GM20431 (cell line): ENCODE data around the gene HOXB3.

Experiments
- in situ Hi-C: fragments of 300-500 bp; cut with MseI, MboI; formaldehyde crosslinking; loops from one replicate; pipeline ENCODE4 v1.15.0; 2020; ENCODE audit warnings: low sequenced_read_pairs; ENCODE audit not compliant: unreplicated experiment

HOXB3 gene

GRCh38 chr17:48589831-48590606 lies at the start of gene HOXB3:
TSS of gene HOXB3 (minus strand) at chr17:48590241. CDS start at chr17:48552474, 37,767 bp downstream.
- in situ Hi-C loops: no loop called here

DNA sequence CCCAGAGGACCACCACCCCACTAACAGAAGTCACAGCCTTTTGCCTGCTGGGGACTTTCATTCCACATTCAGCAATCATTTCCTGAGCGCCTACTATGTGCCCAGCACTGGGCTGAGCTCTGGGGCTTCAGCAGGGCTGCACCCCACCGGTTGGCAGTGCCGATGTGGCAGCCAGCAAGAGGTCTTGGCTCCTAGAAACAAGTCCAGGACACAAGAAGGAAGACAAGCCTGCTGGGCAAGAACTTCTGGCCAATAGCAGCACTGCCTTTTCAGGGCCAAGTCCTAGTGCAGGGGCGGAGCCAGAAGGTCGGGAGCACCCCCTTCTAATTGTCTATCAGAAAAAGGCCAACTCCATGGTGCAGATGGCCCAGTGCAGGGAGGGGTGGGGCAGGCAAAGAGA lies 49.1 kb upstream of the HOXB3 start:
- in situ Hi-C loops: no loop called here

DNA sequence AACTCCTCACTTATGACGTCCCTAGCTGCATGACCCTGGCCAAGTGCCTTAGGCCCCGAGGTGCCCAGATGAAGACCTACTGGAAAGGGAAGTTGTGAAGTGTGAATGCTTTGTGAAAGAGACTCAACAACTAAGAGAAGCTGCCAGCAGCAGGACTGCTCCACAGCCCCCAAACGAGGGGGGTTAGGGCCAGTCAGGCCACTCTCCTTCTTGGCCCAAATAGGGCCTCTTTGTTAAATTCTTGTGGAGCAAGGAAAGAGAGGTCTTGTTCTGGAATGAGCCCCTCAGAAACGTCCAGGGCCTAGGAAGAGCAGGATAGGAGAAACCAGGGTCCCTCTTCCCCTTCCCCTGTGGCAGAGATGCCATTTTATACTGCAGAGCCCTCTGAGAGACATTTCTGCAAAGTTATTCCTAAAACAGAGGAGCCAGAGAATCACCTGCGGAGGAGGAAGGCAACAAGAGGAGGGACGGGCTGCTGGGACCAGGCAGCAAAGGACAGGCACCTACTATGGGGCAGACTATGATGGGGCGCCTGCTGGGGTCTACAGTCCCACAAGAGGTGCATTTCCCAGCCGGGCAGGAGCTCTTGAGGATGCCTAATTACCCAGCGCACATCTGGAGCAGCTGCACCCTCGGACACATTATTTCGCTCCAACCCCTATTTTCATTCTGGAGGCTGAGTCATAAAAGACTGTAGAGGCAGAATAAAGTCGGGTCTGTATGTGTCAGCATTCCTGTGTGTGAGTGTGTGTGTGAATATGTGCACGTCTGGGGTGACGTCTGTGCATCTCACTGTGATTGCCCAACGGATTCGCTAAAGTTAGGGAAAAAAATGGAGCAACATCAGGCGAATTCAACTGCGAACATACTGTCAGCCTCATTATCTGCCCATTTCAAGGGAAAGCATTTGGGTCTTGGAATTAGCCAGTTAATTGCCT lies 47.6 kb upstream of the HOXB3 start:
- in situ Hi-C loops: no loop called here

- in situ Hi-C loops: no loop called here
Measured at GRCh38 chr17:48636177-48637018, 46.4 kb upstream of the HOXB3 start.

GRCh38 chr17:48634493-48635208 lies 44.6 kb upstream of the HOXB3 start:
- in situ Hi-C loops: no loop called here

- in situ Hi-C loops: no loop called here
Measured at GRCh38 chr17:48633266-48633677, 43.2 kb upstream of the HOXB3 start.

DNA sequence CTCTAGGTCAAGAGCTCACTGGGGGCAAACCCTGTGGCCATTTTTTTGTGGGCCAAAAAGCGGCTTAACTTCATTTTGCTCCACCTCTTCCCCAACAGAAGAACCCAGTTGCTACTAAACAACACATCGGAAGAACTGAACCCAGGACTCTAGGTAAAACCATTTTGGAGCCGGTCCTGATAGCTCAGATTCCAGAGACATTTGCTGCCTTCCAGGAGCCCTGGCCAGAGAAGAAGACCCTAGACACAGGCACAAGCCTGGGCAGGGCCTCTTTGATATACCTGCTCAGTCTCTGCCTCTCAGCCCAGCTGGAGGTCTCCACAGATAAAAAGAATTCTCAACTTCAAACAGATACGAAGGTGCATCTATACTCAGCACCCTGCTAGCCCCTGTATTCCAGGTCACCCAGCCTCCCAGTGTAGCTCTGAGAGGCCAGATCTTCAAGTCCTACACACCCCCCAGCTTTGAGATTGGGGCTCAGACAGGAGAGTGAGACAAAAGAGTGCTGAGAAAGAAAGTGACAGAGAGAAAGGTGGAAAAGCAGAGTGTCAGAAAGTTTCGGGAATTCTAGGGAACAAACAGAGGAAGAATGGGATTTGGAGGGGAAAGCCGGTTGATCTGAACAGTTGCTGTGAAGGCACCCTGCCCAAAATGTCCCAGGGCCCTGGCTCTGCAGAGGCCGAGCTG lies 42.7 kb upstream of the HOXB3 start:
- in situ Hi-C loops: no loop called here

DNA sequence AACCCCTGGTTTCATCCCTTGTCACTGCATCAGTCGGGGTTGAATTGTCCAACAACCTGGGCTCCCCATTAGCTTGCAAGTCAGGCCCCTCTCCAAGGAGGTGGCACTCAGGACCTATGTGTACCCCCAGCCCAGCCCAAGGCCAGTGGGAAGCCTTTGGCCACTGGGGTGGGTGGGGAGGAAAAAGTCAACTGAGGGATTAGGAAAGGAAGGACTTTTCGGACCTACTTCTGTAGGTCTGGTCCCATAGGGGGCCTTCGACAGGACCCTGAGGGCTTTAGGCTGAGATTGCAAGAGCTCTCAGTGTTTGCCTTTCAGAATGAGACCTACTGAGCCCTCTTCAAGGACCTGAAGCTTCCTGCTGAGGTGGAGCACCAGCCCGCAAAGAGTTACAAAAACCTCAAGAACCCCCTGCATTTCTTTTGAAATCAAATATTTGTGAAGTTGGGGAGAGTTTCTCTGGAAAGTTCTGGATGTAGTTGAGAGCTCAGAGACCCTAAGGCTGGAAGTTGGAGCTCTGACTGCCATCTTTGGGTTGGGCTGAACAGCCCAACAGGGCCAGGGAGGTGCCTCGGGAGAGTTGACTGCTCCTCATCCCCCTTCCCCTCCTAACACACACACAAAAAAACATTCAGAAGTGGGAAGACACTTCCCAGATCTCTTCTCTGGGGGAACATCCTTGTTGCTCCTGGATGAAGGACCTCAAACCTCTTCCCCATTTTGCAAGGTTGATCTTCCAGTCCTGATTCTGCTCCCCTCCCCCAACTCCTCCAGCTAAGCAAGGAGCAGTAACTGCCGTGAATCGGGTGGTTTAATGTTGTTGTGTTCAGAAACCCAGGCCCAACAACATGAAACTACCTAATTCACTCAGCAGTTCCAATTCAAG lies 41.9 kb upstream of the HOXB3 start:
- in situ Hi-C loops: no loop called here

DNA sequence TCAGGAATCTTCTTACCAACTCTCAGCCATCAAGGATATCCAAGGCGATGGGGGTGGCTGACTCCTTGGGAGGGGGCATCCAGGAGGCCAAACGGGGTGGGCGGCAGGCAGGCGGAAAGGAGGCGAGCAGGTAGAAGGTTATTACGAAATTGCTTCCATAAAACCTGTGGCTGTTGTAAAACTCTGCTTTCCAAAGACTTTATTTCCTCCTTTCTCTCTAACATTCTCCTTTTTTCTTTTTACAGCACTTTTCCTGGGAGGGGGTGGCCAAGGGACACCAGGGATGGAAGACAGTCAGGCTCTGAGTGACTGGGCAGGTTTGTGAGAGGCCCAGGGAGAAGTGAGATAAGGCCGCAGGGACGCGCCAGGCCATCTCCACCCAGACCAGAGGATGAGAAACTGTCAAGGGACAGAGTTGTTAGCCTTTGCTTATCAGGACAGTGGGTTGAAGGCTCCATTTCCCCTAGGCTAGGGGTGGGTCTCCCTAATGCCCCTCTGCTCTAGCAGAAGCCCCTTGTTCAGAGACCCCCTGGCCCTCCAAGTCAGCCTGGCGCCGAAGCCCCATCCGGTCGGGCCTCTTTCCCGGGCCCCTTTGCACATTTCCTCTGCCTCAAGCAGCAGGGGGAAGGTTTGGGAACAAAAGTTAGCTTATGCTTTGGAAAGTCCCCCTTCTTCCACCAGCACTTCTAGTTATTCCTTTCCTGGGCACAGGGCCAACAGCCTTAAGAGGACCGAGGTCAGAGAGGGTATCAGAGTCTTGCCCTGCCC lies 41.1 kb upstream of the HOXB3 start:
- in situ Hi-C loops: no loop called here

DNA sequence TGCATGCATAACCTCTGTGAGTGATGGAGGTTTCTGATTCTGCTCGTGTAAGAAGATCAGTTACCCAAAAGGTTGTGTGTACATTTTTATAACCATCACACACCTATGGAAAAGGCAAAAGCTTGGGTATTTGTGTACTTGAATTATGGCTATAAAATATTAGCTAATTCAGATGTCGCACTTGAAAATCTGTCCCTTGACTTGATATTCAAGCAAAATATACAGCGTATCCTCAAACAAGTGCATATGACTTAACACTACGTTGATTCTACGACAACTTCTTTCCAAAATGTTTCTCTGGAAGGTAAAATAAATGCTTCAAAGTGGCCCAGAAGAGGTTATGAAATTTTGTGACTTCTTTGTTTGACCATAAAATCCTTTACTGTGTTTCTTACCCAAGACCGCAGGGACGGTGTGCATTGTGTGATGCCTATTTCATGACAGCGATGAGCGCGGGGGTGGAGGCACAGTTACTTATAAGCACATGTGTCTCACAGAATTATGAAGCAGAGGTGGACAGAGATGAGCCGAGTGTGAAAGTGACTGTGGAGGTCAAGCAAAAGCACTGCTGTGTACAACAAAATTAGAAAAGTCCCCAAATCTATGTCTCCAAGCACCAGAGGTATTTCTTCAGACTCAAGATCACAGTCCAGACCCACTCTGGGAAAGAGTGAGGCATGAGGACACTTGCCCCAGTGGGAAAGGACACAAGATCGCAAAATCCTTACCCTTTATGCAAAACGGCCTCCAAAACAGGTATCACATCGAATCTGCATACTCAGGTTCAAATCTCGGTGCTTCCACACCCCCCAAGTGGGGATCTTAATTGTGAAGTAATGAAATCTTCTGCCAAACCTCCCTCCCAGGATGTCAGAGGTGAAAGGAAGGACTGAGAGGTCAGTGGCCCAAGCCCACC lies 40.2 kb upstream of the HOXB3 start:
- in situ Hi-C loops: no loop called here

DNA sequence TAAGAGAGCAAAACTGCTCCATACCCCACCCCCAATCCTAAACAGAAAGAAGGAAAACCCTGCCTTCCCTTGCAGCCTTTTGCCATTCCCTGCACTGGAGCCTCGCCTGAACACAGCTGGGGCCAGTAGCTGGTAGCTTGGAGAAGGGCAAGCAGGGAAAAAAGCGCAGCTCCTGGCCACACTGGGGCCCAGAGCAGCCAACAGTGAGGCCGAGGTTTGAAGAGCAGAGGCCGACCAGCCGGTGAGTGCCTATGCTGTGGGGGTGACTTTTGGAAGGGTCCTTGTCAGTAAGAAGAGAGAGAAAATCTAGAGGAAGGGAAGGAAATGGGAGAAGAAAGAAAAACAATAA lies 39.3 kb upstream of the HOXB3 start:
- in situ Hi-C loops: no loop called here

- in situ Hi-C loops: no loop called here
Measured at GRCh38 chr17:48628649-48629410, 38.8 kb upstream of the HOXB3 start.

- in situ Hi-C loops: no loop called here
Measured at GRCh38 chr17:48627623-48628521, 37.8 kb upstream of the HOXB3 start.

DNA sequence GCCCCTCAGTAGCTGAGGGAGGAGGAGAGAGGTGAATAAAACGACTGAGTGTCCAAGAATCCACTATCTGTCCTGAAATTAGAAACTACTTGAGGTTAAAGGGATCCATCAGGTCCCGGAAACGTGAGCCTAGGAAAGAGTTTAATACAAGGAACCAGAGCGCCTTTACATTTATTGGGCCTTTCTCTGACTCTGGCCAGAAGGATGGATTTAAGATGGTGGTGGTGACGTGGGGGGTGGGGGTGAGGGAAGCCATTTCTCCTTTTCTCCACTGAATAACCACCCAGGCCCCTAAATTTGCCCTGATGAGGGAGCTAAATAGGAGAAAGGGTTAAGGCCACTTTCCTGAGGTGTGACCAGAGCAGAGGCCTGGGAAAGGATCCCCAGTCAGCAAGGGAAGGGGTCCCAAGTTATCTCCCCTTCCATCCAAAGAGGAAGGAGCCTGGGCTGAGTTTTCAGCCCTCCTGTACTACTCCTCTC lies 37.1 kb upstream of the HOXB3 start:
- in situ Hi-C loops: no loop called here
